ENCODE results near the gene TBC1D7.

Gene TBC1D7

GRCh38 chr6:13288969-13289391, 39.4 kb downstream of the TBC1D7 start:
- Histone ChIP-seq H3K4me1 (ENCODE audit: control insufficient read depth, insufficient read depth, low read depth, low read length) (peaks cover 2% of the 10 kb centered on the region), H3K18ac (ENCODE audit: low read depth in 1 of 2, low read length in 2 of 2) (peak overlapping the region in 1 of 2 experiments; percentile 23), H3K27me3 (ENCODE audit: control insufficient read depth in 1 of 2, insufficient read depth in 1 of 2, low read length in 2 of 2) (no peaks in the 10 kb centered on the region), H3K4me3 (ENCODE audit: insufficient read depth in 1 of 2, low read depth in 1 of 2, low read length in 2 of 2) (no peak overlapping the region), H3K79me1 (replicated peaks; ENCODE audit: low read length, poor library complexity, severe bottlenecking) (peaks cover 13% of the 10 kb centered on the region), H3K9me3 (ENCODE audit: control insufficient read depth, low read length) (no peaks in the 10 kb centered on the region), H3K36me3 (ENCODE audit: control insufficient read depth in 1 of 2, insufficient read depth in 2 of 2, low read depth in 1 of 2, low read length in 2 of 2) (peaks cover 35 to 50% of the 10 kb centered on the region in 2 experiments), H2BK120ac (ENCODE audit: low read depth, low read length) (no peak overlapping the region), H3K9ac (ENCODE audit: low read length) (no peak overlapping the region), H3K14ac (ENCODE audit: low read length in 2 of 2) (no peak overlapping the region), H4K91ac (ENCODE audit: low read length) (no peak overlapping the region), H4K8ac (ENCODE audit: low read length) (no peak overlapping the region), H3K4me2 (ENCODE audit: low read length, poor library complexity, severe bottlenecking) (no peak overlapping the region), H2BK5ac (ENCODE audit: low read depth, low read length, poor library complexity, severe bottlenecking) (no peak overlapping the region), H2BK15ac (ENCODE audit: low read depth, poor library complexity, severe bottlenecking) (no peak overlapping the region), H3K4ac (ENCODE audit: low read depth in 1 of 2, low read length in 2 of 2) (no peak overlapping the region), H2BK12ac (ENCODE audit: low read length in 2 of 2) (no peak overlapping the region), H3K27ac (ENCODE audit: low read length, poor library complexity, severe bottlenecking) (no peak overlapping the region), H2AK5ac (ENCODE audit: low read length, severe bottlenecking) (no peak overlapping the region), H3K23ac (ENCODE audit: low read length in 2 of 2) (no peak overlapping the region), H2AFZ (ENCODE audit: low read depth, low read length) (no peak overlapping the region)
- DNase-seq = no peak
- WGBS = 93% methylated on average over 13 of the region's 13 CpGs

DNA sequence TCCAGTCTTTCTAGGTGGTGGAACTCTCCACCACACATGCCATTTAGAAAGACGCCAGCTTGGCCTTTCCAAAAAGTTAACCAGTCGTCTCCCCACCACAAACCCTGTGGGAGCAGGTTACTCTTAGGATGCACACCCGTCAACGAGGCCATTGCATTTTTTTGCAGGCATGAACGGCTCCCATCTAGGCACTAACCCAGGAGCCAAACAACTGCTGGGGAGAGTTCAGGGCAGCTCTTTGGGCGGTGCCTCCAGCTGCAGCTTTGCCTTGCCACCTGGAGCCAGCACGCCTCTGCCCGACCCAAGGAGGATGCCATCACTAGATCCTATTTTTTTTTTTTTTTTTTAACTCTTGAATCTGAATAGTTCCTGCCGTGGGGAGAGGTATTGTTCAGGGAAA, 39.9 kb downstream of the TBC1D7 start:
- H3K18ac ChIP-seq (ENCODE audit: low read depth in 1 of 2, low read length in 2 of 2) = no peak overlapping the region
- peaks cover 11% of the 10 kb centered on the region for H3K79me1 ChIP-seq (replicated peaks; ENCODE audit: low read length, poor library complexity, severe bottlenecking)
- H2BK15ac ChIP-seq (ENCODE audit: low read depth, poor library complexity, severe bottlenecking) = no peak overlapping the region
- no peak overlapping the region for H2BK120ac ChIP-seq (ENCODE audit: low read depth, low read length)
- no peak overlapping the region for H2AK5ac ChIP-seq (ENCODE audit: low read length, severe bottlenecking)
- no peaks in the 10 kb centered on the region for H3K9me3 ChIP-seq (ENCODE audit: control insufficient read depth, low read length)
- peaks cover 30 to 46% of the 10 kb centered on the region in 2 experiments for H3K36me3 ChIP-seq (ENCODE audit: control insufficient read depth in 1 of 2, insufficient read depth in 2 of 2, low read depth in 1 of 2, low read length in 2 of 2)
- H3K27me3 ChIP-seq (ENCODE audit: control insufficient read depth in 1 of 2, insufficient read depth in 1 of 2, low read length in 2 of 2) = no peaks in the 10 kb centered on the region
- no peak overlapping the region for H2AFZ ChIP-seq (ENCODE audit: low read depth, low read length)
- no peak overlapping the region for H3K4me3 ChIP-seq (ENCODE audit: insufficient read depth in 1 of 2, low read depth in 1 of 2, low read length in 2 of 2)
- H3K23ac ChIP-seq (ENCODE audit: low read length in 2 of 2) = no peak overlapping the region
- no peak overlapping the region for H4K8ac ChIP-seq (ENCODE audit: low read length)
- H3K27ac ChIP-seq (ENCODE audit: low read length, poor library complexity, severe bottlenecking) = no peak overlapping the region
- no peak for DNase-seq
- no peak overlapping the region for H3K4ac ChIP-seq (ENCODE audit: low read depth in 1 of 2, low read length in 2 of 2)
- 94% methylated on average over 7 of the region's 9 CpGs for WGBS
- H2BK5ac ChIP-seq (ENCODE audit: low read depth, low read length, poor library complexity, severe bottlenecking) = no peak overlapping the region
- H3K9ac ChIP-seq (ENCODE audit: low read length) = no peak overlapping the region
- peaks cover 2% of the 10 kb centered on the region for H3K4me1 ChIP-seq (ENCODE audit: control insufficient read depth, insufficient read depth, low read depth, low read length)
- H3K14ac ChIP-seq (ENCODE audit: low read length in 2 of 2) = no peak overlapping the region
- H3K4me2 ChIP-seq (ENCODE audit: low read length, poor library complexity, severe bottlenecking) = no peak overlapping the region
- H2BK12ac ChIP-seq (ENCODE audit: low read length in 2 of 2) = no peak overlapping the region
- H4K91ac ChIP-seq (ENCODE audit: low read length) = no peak overlapping the region

- no peak overlapping the region for H2BK15ac ChIP-seq (ENCODE audit: low read depth, poor library complexity, severe bottlenecking)
- no peak overlapping the region for H3K4me2 ChIP-seq (ENCODE audit: low read length, poor library complexity, severe bottlenecking)
- H3K18ac ChIP-seq (ENCODE audit: low read depth in 1 of 2, low read length in 2 of 2) = no peak overlapping the region
- H3K4me1 ChIP-seq (ENCODE audit: control insufficient read depth, insufficient read depth, low read depth, low read length) = peaks cover 2% of the 10 kb centered on the region
- no peak overlapping the region for H4K8ac ChIP-seq (ENCODE audit: low read length)
- DNase-seq = no peak
- H2BK12ac ChIP-seq (ENCODE audit: low read length in 2 of 2) = no peak overlapping the region
- H2BK120ac ChIP-seq (ENCODE audit: low read depth, low read length) = no peak overlapping the region
- whole genome bisulfite sequencing = 96% methylated on average over 6 of the region's 7 CpGs
- no peak overlapping the region for H3K14ac ChIP-seq (ENCODE audit: low read length in 2 of 2)
- H3K9ac ChIP-seq (ENCODE audit: low read length) = no peak overlapping the region
- no peak overlapping the region for H2BK5ac ChIP-seq (ENCODE audit: low read depth, low read length, poor library complexity, severe bottlenecking)
- H4K91ac ChIP-seq (ENCODE audit: low read length) = peak overlapping the region; percentile 58
- peaks cover 9% of the 10 kb centered on the region for H3K79me1 ChIP-seq (replicated peaks; ENCODE audit: low read length, poor library complexity, severe bottlenecking)
- no peaks in the 10 kb centered on the region for H3K27me3 ChIP-seq (ENCODE audit: control insufficient read depth in 1 of 2, insufficient read depth in 1 of 2, low read length in 2 of 2)
- H2AFZ ChIP-seq (ENCODE audit: low read depth, low read length) = no peak overlapping the region
- H3K36me3 ChIP-seq (ENCODE audit: control insufficient read depth in 1 of 2, insufficient read depth in 2 of 2, low read depth in 1 of 2, low read length in 2 of 2) = peaks cover 18 to 40% of the 10 kb centered on the region in 2 experiments
- H3K27ac ChIP-seq (ENCODE audit: low read length, poor library complexity, severe bottlenecking) = no peak overlapping the region
- H3K23ac ChIP-seq (ENCODE audit: low read length in 2 of 2) = no peak overlapping the region
- H2AK5ac ChIP-seq (ENCODE audit: low read length, severe bottlenecking) = no peak overlapping the region
- no peaks in the 10 kb centered on the region for H3K9me3 ChIP-seq (ENCODE audit: control insufficient read depth, low read length)
- no peak overlapping the region for H3K4me3 ChIP-seq (ENCODE audit: insufficient read depth in 1 of 2, low read depth in 1 of 2, low read length in 2 of 2)
- H3K4ac ChIP-seq (ENCODE audit: low read depth in 1 of 2, low read length in 2 of 2) = no peak overlapping the region
Measured at GRCh38 chr6:13287104-13287503, 41.2 kb downstream of the TBC1D7 start.

- no peak overlapping the region for H2AFZ ChIP-seq (ENCODE audit: low read depth, low read length)
Measured at GRCh38 chr6:13286181-13286580, 42.2 kb downstream of the TBC1D7 start.

More at GRCh38 chr6:13286181-13286580, 42.2 kb downstream of the TBC1D7 start:
- peaks cover 2% of the 10 kb centered on the region for H3K4me1 ChIP-seq (ENCODE audit: control insufficient read depth, insufficient read depth, low read depth, low read length)
- no peak overlapping the region for H3K4ac ChIP-seq (ENCODE audit: low read depth in 1 of 2, low read length in 2 of 2)
- H2AK5ac ChIP-seq (ENCODE audit: low read length, severe bottlenecking) = no peak overlapping the region
- WGBS = 89% methylated on average over 3 of the region's 4 CpGs
- H4K8ac ChIP-seq (ENCODE audit: low read length) = no peak overlapping the region
- H3K4me3 ChIP-seq (ENCODE audit: insufficient read depth in 1 of 2, low read depth in 1 of 2, low read length in 2 of 2) = no peak overlapping the region
- no peak overlapping the region for H2BK120ac ChIP-seq (ENCODE audit: low read depth, low read length)
- peaks cover 15 to 33% of the 10 kb centered on the region in 2 experiments for H3K36me3 ChIP-seq (ENCODE audit: control insufficient read depth in 1 of 2, insufficient read depth in 2 of 2, low read depth in 1 of 2, low read length in 2 of 2)
- DNase-seq = no peak
- no peaks in the 10 kb centered on the region for H3K27me3 ChIP-seq (ENCODE audit: control insufficient read depth in 1 of 2, insufficient read depth in 1 of 2, low read length in 2 of 2)
- H3K4me2 ChIP-seq (ENCODE audit: low read length, poor library complexity, severe bottlenecking) = no peak overlapping the region
- H3K9me3 ChIP-seq (ENCODE audit: control insufficient read depth, low read length) = no peaks in the 10 kb centered on the region
- H3K27ac ChIP-seq (ENCODE audit: low read length, poor library complexity, severe bottlenecking) = no peak overlapping the region
- H2BK15ac ChIP-seq (ENCODE audit: low read depth, poor library complexity, severe bottlenecking) = no peak overlapping the region
- H3K14ac ChIP-seq (ENCODE audit: low read length in 2 of 2) = no peak overlapping the region
- peaks cover 4% of the 10 kb centered on the region for H3K79me1 ChIP-seq (replicated peaks; ENCODE audit: low read length, poor library complexity, severe bottlenecking)
- H2BK5ac ChIP-seq (ENCODE audit: low read depth, low read length, poor library complexity, severe bottlenecking) = no peak overlapping the region
- no peak overlapping the region for H4K91ac ChIP-seq (ENCODE audit: low read length)
- no peak overlapping the region for H3K18ac ChIP-seq (ENCODE audit: low read depth in 1 of 2, low read length in 2 of 2)
- H3K23ac ChIP-seq (ENCODE audit: low read length in 2 of 2) = no peak overlapping the region
- no peak overlapping the region for H2BK12ac ChIP-seq (ENCODE audit: low read length in 2 of 2)
- no peak overlapping the region for H3K9ac ChIP-seq (ENCODE audit: low read length)
